Choroid plexus epithelial cell (primary cell): ENCODE data around the gene KIAA1217.
A peak's percentile ranks its signal among the peaks of the same experiment; 100 is the strongest.

Source experiments
- DNase-seq: peaks from one replicate; pipeline ENCODE4 v3.0.0-alpha.2; 2010; ENCODE audit warnings: low read depth
- H3K4me3 ChIP-seq: 2 replicates; pipeline ENCODE4 v1.5.1; 2011; ENCODE audit warnings: low read depth, mild to moderate bottlenecking, control low read depth, low read length, moderate library complexity
- TF ChIP-seq, protein P1 (sequence below): conservative IDR thresholded peaks from 2 replicates; pipeline ENCODE4 v1.5.1; 2011; ENCODE audit warnings: low read depth, mild to moderate bottlenecking, control low read depth, inconsistent platforms, low read length, moderate library complexity

Gene KIAA1217

DNA sequence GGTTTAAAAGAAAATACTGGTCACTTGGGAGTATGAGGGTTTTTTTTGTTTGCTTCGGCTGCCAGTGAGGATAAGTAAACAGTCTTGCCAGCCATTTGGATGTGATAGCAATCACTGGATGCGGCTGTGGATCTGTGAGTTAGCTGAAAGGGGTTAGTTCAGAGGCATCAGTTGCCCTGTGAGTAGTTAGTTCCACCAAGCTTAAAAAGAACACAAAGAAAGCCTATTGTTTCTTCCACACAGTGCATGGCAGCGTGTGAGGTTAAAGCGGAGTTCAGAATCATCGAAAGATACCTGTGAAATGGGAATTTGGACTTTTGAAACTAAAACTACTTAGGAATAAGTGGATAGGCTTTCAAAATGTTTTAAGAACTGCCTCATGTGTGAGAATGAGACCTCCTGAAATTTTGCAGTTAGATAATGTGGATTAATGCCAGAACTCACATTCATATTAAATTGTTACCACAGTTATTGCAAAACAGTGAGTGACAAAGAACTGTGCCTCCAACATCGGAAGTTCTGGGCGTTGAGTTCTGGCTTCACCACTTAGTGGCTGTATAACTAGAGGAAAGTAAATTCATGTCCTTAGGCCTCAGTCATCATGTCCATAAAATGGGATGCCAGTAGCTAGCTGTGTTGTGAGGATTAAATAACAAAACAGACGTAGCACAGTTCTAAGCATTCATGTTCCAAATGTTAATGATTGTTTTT is 31.3 kb downstream of the KIAA1217 start:
- H3K4me3 ChIP-seq, result no peak overlapping the region
- no peak for DNase-seq
- TF ChIP-seq, protein P1, sequence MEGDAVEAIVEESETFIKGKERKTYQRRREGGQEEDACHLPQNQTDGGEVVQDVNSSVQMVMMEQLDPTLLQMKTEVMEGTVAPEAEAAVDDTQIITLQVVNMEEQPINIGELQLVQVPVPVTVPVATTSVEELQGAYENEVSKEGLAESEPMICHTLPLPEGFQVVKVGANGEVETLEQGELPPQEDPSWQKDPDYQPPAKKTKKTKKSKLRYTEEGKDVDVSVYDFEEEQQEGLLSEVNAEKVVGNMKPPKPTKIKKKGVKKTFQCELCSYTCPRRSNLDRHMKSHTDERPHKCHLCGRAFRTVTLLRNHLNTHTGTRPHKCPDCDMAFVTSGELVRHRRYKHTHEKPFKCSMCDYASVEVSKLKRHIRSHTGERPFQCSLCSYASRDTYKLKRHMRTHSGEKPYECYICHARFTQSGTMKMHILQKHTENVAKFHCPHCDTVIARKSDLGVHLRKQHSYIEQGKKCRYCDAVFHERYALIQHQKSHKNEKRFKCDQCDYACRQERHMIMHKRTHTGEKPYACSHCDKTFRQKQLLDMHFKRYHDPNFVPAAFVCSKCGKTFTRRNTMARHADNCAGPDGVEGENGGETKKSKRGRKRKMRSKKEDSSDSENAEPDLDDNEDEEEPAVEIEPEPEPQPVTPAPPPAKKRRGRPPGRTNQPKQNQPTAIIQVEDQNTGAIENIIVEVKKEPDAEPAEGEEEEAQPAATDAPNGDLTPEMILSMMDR, result no peak

GRCh38 chr10:24241536-24242040 is 32.6 kb downstream of the KIAA1217 start:
- DNase-seq, result no peak
- TF ChIP-seq, protein P1, result no peak
- H3K4me3 ChIP-seq, result no peak overlapping the region

- H3K4me3 ChIP-seq, result no peak overlapping the region
- TF ChIP-seq, protein P1, result no peak
- no peak for DNase-seq
Measured at GRCh38 chr10:24242562-24242961, 33.6 kb downstream of the KIAA1217 start.

- TF ChIP-seq, protein P1, result no peak
Measured at GRCh38 chr10:24246365-24246764, 37.4 kb downstream of the KIAA1217 start.

GRCh38 chr10:24247841-24248240 is 38.9 kb downstream of the KIAA1217 start:
- no peak for DNase-seq
- no peak overlapping the region for H3K4me3 ChIP-seq
- TF ChIP-seq, protein P1, result no peak

More at GRCh38 chr10:24246365-24246764, 37.4 kb downstream of the KIAA1217 start:
- H3K4me3 ChIP-seq, result no peak overlapping the region
- DNase-seq, result no peak

GRCh38 chr10:24249829-24250415 is 41.0 kb downstream of the KIAA1217 start:
- TF ChIP-seq, protein P1, result peak; percentile 3
- DNase-seq, result peak; percentile 51
- no peak overlapping the region for H3K4me3 ChIP-seq
